ENCODE data around the gene C16orf90.

The C16orf90 gene

GRCh38 chr16:3485097-3485745 lies 10.1 kb downstream of the C16orf90 start:
- no peak for TF ChIP-seq CTCF (IDR thresholded peaks at IDR 0.05; ENCODE audit: low read depth, low read length, missing control alignments)
- H3K4me3 ChIP-seq (ENCODE audit: low read depth, low read length), result no peak overlapping the region

GRCh38 chr16:3484318-3485096 lies 10.8 kb downstream of the C16orf90 start:
- no peak overlapping the region for H3K4me3 ChIP-seq (ENCODE audit: low read depth, low read length)
- TF ChIP-seq CTCF (IDR thresholded peaks at IDR 0.05; ENCODE audit: low read depth, low read length, missing control alignments), result no peak
- DNase-seq (ENCODE audit: low read depth), result no peak

More at GRCh38 chr16:3485097-3485745, 10.1 kb downstream of the C16orf90 start:
- DNase-seq (ENCODE audit: low read depth), result no peak

- no peak for DNase-seq (ENCODE audit: low read depth)
- TF ChIP-seq CTCF (IDR thresholded peaks at IDR 0.05; ENCODE audit: low read depth, low read length, missing control alignments), result no peak
- no peak overlapping the region for H3K4me3 ChIP-seq (ENCODE audit: low read depth, low read length)
These were observed 12.5 kb downstream of the C16orf90 start for GRCh38 chr16:3482659-3483241.

- no peak for TF ChIP-seq CTCF (IDR thresholded peaks at IDR 0.05; ENCODE audit: low read depth, low read length, missing control alignments)
- H3K4me3 ChIP-seq (ENCODE audit: low read depth, low read length), result no peak overlapping the region
- DNase-seq (ENCODE audit: low read depth), result no peak
These were observed 13.3 kb downstream of the C16orf90 start for GRCh38 chr16:3481696-3482658.

- TF ChIP-seq CTCF (IDR thresholded peaks at IDR 0.05; ENCODE audit: low read depth, low read length, missing control alignments), result no peak
- no peak overlapping the region for H3K4me3 ChIP-seq (ENCODE audit: low read depth, low read length)
- no peak for DNase-seq (ENCODE audit: low read depth)
These were observed 14.2 kb downstream of the C16orf90 start for GRCh38 chr16:3480901-3481695.
